COLO829 (cell line): ENCODE data around the gene CLDN2.
"Not testable (repeated sequence)": the region's sequence is repeated elsewhere in the genome, so short reads cannot be mapped to it uniquely, and the experiment has no call there.

Source experiments
- DNase-seq: peaks from one replicate; pipeline ENCODE4 v3.0.0; 2012; ENCODE audit warnings: low spot score

The CLDN2 gene

DNA sequence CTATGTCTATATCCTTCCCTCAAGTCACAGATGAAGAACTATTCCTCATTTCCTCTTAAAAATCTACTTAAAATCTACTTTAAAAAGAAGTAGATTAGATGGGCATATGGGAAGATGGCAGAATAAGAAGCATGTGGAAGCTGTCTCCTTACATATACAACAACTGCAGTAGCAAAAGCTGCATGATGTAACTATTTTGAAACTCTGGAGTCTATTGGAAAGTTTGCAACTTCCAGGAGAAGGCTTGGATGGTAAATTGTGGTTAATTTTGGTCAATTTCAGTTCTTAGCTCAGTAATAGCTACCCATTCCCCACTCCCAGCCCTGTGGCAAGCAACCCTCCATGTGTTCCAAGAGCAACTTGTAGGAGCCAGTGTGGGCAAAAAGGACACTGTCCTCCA lies 42.9 kb downstream of the CLDN2 start:
- no peak for DNase-seq

DNA sequence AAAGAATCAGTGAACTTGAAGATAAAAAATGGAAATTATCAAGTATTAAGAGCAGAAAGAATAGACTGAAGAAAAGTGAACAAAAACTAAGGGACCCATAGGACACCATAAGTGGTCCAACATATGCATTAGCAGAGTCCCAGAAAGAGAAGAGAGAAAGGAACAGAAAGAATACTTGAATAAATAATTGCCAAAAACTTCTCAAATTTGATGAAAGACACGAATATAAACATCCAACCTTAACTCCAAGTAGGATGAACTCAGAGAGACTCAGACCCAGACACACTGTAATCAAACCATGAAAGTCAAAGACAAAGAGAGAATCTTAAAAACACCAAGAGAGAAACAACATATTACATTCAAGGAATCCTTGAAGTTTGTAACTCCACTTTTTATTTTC lies 44.1 kb downstream of the CLDN2 start:
- DNase-seq: no peak

DNA sequence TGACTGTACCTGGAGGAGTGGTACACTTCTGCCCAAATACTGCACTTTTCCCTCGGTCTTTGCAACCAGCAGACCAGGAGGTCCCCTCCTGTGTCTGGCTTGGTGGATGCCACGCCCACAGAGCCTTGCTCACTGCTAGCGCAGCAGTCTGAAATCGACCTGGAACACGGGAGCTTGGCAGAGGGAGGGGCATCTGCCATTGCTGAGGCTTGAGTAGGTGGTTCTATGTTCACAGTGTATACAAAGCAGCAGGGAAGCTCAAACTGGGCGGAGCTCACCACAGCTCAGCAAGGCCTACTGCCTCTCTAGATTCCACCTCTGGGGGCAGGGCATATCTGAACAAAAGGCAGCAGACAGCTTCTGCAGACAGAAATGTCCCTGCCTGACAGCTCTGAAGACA lies 46.3 kb downstream of the CLDN2 start:
- DNase-seq: not testable (repeated sequence)

DNA sequence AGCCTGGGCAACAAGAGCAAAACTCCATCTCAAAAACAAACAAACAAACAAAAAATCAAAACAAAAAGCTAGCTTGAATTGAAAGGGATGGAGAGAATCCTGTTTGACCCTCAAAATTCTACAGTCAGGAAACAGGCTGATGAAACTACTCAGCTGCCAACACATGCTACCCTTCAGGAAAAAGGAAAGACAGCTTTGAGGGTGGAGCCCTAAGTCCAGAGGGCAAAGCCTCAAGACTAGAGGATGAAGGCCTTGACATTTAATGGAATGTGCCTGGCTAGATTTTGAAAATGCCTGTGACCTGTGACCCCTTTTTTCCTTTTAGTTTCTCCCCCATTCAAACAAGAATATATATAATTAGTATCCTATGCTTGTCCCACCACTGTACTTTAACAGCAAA lies 52.7 kb downstream of the CLDN2 start:
- no peak for DNase-seq

DNA sequence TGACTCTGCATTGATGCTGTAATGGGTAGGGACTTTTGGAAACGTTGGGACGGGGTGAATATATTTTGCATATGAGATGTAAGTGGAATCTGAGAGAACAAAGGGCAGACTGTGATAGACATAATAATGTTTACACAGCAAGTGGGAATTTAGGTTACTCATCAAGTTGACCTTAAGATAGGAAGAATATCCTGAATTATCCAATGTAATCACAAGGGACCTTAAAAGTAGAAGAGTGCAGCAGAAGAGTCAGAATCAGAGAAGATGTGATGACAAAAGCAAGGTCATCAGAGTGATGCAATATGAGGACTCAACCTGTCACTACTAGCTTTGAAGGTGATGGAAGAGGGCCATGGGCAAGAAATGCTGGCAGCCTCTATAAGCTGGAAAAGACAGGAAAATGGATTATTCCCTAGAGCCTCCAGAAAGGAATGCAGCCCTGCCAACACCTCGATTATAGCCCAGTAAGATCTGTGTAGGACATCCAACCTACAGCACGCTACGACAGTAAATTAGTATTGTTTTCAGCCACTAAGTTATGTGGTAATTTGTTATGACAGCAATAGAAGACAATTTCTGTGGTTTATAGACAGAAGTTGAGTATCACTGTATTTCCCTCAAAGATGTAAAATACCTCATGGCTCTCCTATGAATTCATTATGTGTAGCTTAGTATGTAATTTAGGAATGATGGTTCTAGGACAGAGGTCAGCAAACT lies 53.4 kb downstream of the CLDN2 start:
- peak; percentile 58 for DNase-seq

DNA sequence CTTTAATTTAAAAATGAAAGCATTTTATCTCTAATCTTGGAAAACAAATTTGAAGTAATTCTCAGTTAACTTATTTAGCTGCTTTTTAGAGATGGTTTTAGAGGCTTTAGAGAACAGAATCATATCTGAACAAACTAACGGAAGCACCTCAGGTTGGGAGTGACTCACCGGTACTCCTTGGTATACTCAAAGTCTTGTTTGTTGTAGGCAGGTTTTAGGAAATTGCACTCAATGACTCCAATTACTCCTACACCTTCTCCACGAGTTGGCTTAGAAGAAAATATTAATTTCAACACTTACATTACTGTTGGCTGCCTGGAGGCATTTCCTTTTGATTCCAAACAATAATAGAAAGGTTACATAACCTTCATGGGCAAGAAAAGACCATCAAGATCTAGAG lies 56.2 kb downstream of the CLDN2 start:
- DNase-seq: no peak
